Testis (tissue), 2 donors: ENCODE data around the gene DYNC1I1.

Experiments used
- POLR2A ChIP-seq: fragments of 450-650 bp; IDR thresholded peaks from one replicate; pipeline ENCODE4 v1.6.1; 2017; ENCODE audit warnings: antibody characterized with exemption, mild to moderate bottlenecking, moderate library complexity
- TF ChIP-seq, protein P1 (sequence below), 3 experiments: fragments of 450-650 bp in 2 of 3; fragments of 200-600 bp in 1 of 3; sonication (generic) in 1 of 3; IDR thresholded peaks; one replicate each; pipeline ENCODE4 v1.5.1; 2016 to 2019; ENCODE audit warnings: antibody characterized with exemption in 3 of 3, mild to moderate bottlenecking in 2 of 3, moderate library complexity in 1 of 3

DNA sequence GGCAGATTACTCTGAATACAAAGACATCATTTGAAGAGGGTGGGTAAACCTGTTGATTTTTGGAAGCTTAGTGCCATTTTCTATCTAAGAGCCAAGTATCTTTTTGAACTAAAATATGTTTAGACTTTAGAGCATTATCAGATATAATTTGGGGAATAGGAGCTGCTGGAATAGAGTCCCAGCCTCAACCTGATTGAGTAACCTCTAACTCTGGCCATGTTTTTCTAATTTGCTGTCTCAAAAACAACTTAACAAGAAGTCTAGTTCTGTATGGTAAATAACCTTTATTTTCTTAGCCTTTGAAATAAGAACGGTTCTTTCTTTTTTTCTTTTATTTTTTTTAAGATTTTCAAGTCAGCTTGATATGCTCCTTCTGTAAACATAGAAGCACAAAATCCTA lies 224.5 kb downstream of the DYNC1I1 start:
- TF ChIP-seq, protein P1, sequence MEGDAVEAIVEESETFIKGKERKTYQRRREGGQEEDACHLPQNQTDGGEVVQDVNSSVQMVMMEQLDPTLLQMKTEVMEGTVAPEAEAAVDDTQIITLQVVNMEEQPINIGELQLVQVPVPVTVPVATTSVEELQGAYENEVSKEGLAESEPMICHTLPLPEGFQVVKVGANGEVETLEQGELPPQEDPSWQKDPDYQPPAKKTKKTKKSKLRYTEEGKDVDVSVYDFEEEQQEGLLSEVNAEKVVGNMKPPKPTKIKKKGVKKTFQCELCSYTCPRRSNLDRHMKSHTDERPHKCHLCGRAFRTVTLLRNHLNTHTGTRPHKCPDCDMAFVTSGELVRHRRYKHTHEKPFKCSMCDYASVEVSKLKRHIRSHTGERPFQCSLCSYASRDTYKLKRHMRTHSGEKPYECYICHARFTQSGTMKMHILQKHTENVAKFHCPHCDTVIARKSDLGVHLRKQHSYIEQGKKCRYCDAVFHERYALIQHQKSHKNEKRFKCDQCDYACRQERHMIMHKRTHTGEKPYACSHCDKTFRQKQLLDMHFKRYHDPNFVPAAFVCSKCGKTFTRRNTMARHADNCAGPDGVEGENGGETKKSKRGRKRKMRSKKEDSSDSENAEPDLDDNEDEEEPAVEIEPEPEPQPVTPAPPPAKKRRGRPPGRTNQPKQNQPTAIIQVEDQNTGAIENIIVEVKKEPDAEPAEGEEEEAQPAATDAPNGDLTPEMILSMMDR (IDR thresholded peaks at IDR 0.05), result no peak
- TF ChIP-seq POLR2A, result no peak
